Stimulated activated CD8-positive, alpha-beta memory T cell treated with anti-CD3 and anti-CD28 coated beads, Interleukin-2, amount 100 ng/mL, for 48 hours (primary cell): ENCODE data around the gene COL4A1.

Experiments used
- DNase-seq, 2 donors: peaks; one replicate each; pipeline ENCODE4 v3.0.0-alpha.2; 2020; ENCODE audit warnings: low read depth in 2 of 2

Gene COL4A1

DNA sequence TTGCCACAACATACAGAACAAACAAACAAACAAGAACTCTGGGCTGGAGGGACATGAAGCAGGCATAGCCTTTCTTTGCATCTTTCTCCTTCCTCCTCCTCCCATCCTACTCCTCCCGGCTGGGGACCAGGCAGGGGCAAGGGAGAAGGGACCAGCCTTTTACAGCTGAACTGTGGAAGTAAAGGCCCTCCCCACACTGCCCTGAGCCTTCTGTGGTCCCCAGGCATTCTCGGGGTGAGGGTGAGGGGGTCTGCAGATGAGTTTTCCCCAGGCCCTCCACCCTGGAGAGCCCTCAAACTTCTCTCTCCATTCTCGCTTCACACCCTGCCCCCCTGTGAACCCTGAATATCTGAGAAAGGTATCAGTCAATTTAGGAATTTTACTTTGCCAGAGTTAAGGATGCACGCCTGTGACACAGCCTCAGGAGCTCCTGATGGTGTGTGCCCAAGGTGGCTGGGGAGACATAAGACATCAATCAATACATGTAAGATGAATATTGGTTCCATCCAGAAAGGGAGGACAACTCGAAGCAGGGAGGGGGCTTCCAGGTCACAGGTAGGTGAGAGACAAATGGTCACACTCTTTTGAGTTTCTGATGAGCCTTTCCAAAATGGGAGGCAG is 170.9 kb downstream of the COL4A1 start:
- DNase-seq, result no peak

DNA sequence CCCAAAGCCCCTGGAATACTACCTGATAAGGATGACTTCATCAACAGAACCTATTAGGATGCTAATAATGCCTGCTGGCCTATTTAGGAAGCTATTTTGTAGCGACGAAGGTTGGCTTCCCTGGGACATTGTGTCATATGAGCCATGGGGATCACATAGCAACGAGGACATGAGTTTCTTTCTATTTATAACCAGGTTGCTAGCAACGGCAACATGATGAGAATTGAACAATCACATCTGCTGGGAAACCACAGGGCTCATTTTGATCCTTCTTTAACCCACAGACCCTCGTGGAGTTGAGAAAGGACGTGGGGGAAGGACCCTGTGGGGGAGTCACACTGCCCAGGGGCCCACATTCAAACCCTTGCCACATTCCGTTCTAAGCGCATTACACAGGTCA is 172.2 kb downstream of the COL4A1 start:
- DNase-seq, result no peak

DNA sequence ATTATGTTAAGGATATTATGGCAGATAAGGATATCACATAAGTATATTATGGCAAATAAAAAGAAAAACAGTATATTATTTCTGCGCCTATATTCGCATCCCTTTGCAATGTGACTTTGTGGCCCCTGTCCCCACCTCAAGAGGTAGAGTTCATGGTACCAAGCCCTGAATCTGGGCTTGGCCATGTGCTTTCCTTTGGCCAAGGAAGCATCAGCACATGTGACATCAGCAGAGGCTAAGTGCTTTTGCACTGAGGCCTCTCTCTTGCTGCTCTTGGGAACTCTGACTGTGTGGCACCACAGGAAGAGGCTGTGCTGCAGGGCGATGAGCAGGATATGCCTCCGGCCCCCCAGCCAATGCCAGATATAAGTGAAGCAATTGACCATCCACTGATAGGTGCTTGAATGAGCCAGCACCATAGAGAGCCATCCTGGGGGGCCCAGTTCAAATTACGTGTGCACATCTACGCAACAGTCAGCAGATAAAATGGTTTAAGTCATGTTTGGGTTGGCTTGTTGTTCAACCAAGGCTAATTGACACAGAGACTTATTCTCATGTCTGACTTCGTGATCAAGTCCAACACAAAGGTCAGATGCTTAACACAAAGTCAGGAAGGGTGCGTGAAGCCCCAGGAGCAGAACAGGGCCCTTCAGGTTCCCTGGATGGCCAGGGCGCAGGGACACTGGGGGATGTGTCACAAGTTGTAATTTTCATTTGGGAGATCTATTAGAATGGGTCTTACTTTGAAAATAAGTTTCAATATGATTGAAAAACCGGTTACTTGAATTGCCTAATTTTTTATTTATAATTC is 173.3 kb downstream of the COL4A1 start:
- no peak for DNase-seq

DNA sequence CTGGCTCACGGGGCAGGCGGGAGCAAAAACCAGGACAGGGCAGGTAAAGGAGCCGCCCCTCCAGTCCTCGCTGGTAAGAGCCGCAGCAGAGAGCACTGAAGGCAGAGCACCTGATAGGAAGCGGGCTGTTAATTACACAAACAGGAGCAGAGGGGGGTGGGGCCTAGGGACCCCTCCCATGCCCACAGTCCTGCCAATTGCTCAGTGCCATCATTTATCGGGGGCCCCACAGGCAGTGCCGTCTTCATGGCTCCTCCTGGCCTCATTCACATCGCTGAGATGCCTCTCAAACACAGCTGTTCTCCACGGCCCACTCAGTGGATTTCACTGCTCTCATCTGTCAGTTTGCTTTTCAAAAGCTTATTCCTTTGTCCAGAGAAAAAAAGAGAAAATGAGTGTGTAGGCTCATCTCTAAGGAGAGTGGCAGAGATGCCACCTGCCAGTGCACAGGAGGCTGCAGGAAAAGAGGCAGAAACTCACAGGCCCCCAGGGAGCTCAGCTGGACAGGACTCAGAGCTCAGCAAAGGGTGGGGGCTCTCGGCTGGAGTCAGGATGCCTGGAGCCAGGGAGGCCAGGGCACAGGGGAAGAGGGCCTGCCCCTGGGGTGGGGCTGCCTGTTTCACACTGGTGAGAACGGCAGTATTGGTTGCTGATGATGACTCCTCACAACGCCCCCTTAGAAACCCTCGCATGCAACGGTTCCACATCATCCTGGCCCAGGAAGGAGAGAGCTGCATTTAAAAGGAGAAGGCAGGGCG is 174.6 kb downstream of the COL4A1 start:
- DNase-seq, result no peak

DNA sequence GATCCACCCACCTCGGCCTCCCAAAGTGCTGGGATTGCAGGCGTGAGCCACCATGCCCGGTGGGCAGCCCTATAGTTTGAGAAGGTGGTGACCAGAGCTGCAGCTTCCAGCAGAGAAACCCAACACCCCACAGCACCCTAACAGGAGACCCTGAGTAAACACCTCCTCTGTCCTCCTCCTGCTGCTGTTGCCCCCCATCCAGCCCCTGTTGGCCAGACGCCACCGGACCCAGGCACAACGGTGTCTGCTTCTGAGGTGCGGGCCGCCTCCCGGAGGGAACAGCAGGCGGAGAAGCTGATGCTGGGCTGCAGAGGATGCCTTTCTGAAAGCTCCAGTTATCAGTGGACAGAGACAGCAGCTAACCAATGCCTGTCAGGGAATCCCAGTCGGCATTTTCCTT is 175.5 kb downstream of the COL4A1 start:
- no peak for DNase-seq

DNA sequence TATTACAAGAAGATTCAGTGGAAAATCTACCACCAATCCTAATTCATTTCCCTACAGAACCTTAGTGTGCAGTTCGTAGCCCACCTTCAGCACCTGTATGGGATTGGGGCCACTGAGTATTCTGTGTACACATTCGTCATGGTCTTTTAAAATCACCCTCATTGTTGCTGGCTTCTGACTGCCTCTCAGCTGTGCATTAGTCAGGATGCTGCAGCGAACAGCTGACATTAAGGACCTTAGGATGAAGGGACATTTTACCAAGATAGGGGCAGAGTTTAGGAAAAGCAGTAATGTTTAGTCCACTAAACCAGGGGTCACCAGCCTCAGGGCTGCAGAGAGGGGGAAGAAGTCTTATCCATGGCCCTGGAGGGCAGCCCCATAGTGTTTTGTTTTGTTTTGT is 176.5 kb downstream of the COL4A1 start:
- DNase-seq, result no peak

DNA sequence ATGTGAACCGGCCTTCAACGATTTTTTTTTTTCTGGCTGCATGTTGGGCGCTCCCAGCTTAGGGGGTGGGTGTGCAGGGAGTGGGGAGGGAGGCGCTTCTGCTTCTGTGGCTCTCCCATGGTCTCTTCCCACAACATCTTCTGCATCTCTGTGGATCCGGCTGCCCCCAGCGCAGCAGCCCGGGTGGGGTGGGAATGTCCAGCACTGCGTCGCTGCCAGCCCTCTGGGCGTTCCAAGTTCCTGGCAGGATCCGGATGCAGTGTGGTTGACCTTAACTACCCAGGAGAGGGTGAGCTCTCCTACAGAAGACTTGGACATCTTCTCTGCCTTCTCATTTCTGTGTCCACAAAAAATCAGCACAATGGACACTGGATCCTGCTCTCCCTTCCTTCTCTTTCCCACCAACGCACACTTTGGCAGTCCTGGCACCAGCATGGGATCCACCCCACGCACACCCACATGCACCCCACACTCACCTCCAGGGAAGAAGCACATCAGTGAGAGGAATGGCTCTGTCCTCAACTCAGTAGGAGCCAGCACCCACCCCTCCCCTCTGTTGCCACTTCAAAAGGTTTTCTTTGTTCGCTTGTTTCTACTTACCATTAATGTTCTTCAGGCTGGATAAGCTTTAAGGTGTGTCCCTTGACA is 177.3 kb downstream of the COL4A1 start:
- DNase-seq, result no peak

DNA sequence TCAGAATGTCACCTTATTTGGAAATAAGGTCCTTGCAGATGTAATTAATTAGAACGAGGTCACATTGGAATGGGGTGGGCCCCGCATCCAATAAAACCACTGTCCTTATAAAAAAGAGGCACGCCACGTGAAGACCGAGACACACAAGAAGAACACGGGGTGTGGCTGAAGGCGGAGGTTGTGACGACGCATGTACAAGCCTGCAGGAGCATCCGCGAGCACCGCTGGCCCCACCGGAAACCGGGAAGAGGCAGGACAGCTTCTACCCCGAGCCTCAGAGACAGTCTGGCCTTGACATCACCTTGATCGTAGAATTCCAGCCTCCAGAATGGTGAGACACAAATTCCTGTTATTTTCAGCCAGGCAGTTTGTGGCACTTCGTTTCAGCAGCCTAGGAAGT is 177.9 kb downstream of the COL4A1 start:
- DNase-seq, result no peak

DNA sequence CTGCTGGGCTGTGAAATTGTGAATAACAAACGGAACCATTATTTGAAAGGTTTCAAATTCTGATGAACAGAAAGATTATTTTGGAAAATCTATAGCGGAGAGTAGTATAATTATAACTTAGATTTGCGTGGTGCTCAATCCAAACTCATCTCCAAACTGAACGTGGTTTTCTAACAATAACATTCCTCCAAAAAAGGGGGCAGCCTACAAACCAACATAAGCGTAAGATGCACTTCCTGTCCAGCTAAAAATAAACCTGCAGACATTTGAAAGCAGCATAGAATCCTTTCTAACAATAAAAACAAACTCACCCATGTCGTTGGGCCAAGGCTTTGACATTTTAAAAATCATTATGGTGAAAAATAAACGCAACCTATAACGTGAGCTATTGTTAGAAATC is 178.4 kb downstream of the COL4A1 start:
- no peak for DNase-seq

DNA sequence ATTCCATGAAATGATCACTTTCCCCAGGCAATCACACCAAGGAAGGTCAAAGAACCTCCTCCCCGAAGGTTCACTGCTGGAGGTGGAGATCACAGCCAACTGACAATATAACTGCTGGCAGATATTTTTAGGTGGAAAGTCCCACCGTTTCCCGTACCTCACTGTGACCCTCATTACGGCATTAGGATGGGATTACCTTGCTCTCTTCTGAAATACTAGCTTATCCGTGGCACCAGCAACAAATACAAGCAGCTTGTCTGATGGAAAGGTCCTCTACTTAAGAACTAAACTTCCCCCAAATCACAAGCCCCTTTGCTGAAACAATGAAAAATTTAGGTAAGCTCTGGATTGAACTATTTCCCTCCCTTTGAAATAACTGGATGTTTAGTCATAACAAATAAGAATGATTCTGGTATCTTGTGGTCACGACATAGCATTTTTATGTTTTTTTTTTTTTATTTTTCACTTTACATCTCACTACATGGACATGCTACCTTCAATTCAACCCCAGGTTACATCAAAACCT is 178.9 kb downstream of the COL4A1 start:
- DNase-seq, result no peak

DNA sequence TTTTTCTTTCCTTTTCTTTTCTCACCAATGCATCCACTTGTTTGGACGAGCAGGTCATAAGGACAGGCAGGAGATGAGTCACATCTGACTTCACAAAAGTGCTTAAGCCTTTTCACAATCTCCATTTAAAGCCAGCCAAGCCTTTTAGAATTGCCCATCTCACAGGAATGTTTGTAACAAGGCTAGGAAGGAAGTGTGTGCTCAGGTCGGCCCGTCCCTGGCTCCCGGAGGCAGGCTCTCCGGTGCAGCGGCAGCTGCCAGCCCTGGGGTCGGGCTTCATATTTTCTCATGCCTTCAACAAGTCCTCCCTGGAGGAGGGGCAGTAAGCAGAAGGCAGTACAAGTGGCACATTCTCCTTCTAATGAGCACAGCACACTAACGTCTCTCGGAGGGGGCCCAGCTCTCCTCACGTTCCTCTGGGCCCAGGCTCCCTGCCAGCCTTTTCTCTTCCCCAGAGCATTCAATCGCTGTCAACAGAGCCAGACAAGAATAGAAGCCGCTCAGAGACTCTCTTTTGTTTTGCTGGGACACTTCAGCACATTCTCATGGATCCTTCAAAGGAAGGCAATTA is 180.5 kb downstream of the COL4A1 start:
- no peak for DNase-seq

DNA sequence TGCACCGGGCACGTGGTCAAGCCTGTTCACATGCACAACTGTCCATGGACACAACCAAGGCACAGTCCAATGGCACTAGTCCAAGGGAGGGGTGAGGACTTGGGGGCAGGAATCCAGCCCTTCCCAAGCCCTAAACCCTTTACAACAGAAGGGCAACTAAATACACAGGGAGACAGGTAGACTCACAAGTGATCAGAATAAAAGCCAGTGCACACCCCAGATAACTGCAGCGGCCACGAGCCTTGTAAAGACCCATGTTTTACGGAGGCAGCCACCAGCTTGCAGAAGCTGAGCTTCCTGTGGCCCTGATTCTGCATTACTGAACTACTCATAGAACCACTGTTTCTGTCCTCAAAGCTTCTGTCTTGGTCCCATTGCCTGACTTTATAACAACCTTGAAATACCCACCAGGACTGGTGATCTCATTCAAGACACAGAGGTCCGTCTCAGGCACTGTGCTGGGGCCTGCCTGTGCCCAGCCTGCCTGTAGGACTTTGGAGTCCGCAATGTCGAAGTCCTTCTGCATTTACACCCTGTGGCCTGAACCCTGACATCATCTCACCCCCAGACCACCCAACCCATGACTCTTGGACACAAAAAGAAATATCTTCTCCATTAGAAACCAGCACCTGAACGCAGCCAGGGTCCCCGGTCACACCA is 181.2 kb downstream of the COL4A1 start:
- DNase-seq, result no peak

DNA sequence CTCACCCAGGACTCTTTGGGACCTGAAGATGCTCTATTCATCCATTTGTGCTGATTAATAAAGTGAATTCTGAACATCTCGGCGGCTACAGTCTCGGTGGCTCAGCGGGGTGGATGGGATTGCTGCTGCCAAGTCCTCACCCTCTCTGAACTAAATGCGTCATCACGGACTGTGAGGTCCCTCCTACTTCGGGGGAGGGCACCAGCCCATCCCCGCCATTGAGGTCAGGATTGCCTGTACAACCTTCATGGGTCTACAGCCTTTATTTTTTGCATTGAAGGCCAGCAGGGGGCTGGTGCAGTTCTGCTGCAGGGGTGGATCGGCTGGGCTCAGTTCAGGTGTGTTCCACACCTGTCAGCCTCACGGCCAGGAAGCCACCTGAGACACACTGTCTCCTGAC is 181.8 kb downstream of the COL4A1 start:
- no peak for DNase-seq

DNA sequence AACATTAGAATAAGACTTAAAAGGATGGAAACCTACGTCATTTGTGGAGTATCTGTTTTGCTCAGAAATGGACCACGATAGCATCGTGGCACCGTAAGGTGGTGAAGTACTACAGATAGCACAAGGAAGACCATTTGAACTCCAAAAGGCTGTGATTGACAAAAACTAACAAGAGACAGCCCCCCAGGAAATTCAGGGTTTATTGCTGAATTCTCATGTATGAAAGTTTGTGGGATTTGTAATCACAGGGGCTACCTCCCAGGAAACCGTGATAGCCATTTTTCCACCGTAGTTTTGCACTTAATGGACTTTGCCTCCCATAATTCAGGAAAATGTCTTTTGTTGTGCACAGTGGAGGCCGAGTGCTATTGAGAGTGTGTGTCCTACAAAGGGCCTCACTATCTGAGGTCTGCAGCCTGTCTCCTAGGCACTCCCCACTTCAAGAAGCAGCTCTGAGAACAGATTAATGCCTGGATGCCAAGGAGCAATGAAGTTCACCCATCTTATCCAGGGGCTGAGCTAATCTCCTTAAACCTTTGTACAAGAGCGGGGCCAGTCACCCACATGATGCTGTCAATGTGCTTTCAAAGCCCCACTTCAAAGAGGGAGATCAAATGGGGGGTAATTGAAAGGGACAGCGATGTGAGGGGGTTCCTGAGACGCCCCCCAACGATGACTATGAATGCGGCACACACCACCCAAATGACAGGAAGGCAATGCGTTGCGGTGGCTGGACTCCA is 182.6 kb downstream of the COL4A1 start:
- no peak for DNase-seq

DNA sequence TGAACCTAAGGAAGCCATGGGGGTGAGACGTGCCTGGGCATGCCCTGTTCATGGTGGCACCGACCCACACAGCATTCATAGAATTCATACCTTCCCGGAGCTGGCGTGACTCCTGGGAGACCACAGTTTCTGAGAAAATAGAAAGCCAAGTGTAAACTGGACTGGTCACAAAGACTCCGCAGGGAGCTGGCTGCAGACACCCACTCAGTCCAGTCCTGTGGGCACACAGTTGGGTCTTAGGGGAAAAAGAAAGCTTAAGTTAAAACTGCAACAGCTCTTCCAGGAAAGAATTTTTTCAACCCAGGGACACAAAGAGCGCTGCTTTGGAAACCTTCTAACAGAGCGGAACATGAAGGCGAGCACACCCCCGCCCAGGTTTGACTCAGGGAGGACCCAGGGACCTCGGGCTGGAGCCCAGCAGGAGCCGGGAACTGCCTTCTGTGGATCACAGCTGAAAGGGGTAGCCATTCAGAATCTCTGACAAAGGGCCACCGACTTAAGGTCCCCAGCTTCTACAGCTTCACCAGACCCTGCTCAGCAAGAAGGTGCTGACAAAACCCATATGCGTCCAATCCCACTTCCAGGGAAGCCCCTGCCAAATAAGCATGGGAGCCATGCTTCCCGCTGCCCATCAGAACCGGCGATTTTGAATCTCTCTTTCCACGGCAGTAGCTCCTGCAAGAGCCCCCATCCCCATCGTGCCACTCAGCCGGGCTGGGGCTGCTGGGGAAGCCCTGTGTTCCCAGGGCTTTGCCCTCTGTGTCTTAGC is 183.7 kb downstream of the COL4A1 start:
- DNase-seq, result no peak

DNA sequence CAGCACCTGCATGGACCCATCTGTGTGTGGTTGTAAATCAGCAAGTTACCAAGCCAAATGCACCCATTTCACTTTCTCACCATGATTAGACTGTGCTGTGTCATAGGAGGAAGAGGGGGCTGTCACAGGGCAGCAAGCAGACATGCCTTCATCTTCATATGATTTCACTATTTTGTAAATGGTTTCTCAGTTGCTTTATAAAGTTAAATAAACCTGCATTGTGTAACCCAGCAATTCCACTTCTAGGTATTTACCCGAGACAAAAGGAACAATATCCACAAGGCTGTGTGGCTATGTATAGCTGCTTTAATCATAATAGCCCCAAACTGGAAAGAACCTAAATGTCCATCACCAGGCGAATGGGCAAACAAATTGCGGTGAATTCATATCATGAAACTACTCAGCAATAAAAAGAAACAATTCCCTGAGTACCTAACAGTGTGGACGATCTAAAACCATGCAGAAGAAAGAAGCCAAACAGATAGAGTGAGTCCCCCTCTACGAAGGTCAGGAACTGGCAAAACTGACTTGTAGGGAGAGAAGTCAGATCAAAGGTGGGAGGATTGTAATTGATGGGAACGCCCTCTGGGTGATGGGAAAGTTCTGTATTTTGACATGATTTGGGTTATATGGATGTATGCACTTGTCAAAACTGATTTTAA is 185.4 kb downstream of the COL4A1 start:
- DNase-seq, result no peak

DNA sequence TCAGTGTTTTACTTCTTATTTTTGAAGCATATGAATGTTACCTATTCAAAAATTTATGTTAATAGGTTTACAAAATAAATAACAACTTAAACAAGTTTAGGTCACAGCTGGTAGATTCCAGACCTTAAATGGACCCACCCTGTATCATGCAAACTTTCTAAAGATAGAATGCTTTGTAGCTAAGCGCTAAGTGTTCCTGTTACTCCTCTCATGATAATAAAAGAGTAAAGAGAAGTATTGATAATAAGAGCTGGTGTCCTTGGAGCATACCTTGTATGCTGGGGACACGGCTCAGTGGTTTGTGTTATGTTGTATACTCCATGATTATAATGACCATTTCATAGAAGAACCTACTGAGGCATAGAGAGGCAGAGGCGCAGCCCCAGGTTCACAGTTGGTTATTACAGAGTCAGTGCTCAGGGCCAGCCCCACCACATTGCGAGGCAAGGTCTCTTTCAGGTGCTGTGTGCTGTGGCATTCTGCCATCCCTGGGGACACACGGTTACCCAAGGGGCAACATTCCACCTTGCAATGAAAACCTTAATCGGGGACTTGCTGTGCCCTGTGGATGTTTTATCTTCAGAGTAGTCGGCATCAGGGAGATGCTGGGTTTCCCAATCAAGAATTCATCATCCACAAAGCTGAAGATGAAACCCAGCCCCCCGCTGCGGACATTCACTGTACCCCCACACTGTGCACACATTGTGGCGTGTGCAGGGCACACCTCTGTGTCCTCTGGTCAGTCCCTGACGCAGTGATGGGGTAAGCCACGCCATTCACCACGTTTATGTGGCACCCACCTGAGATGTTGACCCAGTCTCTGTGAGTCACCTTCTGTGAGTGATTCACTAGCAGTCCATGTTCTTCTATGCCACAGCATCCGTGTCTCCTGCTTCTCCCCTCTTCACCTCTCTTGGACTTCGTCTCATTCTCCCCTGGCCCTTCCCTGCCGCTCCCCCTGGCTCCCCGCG is 186.7 kb downstream of the COL4A1 start:
- DNase-seq, result no peak

DNA sequence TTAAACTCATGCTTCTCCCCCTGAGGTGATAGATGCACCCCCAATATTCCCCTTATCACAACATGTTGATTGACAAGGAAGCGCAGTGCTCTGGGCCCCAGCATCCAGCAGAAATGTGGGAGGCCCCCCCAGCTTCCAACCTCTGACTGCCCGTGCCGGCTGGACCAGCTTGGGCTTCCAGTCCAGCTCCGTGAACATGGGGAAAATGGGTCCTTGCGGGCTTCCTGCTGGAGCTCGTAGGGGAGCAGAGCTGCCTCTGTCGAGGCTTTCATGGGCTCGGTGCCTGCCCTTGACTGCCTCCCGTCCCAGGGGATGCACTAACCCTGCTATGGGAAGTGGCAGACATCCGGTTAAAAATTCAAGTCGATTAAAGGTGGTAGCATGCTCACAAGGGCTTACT is 188.9 kb downstream of the COL4A1 start:
- DNase-seq, result no peak
